GM19324 (cell line): ENCODE measurements around the gene CYYR1.

Experiments
- ATAC-seq: cut with Tn5 transposase; IDR thresholded peaks from one replicate; pipeline ENCODE4 v1.9.1; 2021; ENCODE audit warnings: mild to moderate bottlenecking, moderate library complexity; ENCODE audit not compliant: unreplicated experiment, low FRiP score

The CYYR1 gene

DNA sequence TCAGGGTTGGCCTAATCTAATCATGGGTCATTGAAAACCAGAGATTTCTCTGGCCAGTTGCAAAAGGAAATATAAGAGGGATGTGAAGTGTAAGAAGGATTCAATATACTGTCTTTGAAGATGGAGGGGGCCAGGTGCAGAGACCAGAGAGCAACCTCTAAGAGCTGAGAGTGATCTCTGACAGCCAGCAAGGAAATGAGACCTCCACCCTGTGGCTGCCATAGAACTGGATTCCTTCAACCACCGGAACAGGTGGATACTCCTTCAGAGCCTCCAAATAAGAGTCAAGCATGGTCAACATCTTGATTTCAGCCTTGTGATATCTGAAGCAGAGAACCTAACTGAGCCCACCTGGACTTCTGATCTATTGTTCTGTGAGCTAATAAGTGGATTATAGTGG, 128.4 kb downstream of the CYYR1 start:
- ATAC-seq: no peak

DNA sequence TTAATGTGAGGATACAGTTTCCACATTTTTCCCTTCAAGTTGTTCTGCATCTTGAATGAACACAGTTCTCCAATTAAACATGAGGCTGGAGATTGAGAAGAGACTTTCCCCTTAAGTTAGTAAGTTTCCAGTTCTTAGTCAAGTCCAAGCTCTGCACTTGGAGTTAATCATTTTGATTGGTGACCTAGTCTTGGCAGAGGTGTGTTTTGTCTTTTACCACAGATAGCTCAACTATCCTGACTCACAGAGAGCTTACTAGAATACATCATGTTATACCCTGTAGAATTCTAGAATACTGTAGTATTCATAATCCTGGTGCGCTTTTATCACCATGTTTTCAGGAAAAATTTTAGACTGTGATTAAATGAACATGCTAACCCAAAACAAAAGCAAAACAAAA, 129.2 kb downstream of the CYYR1 start:
- no peak for ATAC-seq

DNA sequence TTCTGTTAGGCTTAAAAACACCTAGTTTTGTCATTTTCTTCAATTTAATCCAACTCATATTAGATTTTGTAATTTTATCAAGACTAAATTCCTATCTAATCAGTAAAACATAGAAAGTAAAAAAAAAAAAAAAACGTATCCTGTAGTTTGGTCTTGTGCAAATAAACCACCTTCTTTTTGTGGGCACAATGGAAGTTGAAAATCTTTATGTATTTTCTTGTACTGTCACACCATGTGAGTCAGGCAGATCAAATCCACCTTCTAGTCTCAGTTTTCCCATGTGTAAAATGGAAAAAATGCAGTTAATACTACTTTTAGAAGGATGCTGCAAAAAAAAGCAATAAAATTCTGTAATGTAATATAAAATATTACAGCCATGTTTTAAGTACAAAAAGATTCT, 129.8 kb downstream of the CYYR1 start:
- ATAC-seq: no peak

DNA sequence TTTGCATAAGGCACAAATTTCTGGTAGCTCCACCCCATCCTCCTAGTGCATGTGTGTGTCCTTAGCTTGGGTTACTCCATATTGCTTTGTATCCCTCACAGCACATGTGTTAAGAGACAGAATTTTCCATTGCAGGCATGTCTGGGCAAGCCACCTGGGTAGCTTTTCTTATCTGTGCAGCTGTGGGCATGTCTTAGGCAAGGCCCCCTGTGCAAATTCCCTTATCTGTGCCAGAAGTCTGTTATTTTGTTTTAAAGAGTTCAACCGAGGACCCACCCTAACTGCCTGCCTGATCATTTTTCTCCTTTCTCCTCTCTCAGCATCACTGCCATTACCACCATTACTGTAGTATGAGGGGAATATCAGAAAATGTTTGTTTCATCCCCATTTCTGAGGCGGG, 131.9 kb downstream of the CYYR1 start:
- ATAC-seq: no peak

DNA sequence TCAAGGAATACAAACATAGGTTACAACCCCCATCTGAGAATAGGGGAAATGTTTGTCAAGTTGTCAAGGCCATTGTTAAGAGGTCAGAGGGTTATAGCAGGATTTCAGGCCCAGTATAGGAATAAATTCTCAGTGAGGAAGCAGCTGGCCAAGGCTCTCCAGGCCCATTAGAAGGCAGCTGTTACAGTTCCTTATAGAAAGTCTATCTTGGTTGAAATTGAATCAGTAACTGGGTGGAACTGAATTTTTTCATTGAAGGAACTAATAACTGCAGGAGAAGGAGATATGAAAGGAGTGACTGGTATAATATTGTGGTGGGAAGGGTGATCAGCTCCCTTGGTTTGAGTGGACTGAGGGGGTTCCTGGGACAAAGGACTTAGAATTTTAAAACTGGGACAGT, 134.1 kb downstream of the CYYR1 start:
- ATAC-seq: no peak

DNA sequence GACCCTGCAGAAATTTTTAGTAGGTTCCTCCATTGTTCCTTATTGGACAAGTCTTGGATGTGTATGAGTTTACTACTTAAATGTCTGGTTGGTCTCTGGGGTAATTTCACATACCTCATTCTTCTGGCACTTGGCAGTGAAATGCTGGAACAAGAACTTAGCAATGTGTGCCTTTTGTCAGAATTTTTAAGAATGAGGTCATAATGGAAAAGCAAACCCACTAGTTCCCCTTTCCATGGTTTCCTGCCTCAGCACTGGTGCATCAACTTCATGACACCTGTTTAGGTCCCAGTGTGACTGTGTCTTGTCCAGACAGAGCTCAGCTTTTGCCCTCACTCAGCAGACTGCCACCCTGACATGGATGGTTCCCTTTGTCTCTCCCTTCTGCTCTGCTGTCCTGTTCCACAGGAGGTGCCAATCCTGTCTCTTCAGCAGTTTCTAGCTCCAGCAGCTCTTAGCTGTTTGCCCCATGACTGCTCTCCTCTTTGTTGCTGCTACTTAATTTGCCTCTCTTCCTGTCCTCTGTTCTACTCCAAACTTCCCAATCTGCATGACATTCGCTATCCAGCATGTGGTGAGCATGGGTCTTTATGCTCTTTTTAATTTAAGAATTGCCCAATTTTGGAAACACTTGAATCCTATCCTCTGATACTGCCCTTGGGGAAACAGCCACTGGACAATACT, 135.6 kb downstream of the CYYR1 start:
- ATAC-seq: no peak

DNA sequence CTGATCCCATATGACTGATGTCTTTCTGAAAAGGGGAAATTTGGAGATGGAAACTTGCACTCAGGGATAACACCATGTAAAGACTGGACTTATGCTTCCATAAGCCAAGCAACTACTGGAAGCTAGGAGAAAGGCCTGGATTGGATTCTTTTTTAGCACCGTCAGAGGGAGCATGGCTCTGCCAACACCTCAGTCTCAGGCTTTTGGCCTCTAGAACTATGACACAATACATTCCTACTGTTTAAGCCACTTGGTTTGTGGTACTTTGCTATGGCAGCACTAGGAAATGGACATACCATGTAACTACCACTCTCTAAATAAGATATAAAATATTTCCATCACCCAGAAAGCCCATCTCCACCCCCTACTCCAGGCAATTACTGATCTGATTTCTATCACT, 139.7 kb downstream of the CYYR1 start:
- ATAC-seq: no peak

DNA sequence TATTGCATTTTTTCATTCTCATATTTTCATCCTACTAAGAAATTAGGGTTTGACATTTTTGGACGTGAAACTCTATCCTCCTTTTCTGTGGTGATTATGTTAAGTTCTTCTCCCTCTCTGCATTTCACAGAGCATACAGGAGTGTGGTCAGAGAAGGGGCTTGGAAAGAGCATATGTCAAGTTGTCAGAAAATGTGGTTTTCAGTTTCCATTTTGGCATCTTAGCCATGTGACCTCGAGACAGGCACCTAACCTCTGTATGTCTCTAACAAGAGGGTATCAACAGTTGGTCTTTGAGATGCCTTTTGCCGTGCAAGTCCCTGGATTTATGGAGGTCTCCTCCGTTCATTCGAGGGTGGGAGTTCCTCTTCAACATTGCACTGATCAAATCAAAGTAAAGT, 140.7 kb downstream of the CYYR1 start:
- ATAC-seq: no peak

DNA sequence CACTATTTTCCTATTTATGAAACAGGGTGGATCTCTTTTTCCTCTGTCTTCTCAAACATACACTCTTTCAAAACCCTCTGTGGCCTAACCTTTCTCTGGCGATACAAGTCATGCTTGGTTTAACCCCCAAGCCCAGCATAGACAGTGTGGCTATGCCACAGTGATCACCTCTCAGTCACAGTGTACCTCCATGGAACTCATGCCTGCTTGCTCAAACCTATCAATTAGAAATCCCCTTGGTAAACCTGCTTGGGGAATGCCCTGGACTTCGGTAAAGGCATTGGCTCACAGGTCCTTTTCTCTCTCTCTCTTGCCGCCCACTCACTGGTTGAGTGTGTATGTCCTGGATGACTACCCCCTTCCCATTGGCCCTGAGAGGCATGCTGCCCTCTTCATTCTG, 147.5 kb downstream of the CYYR1 start:
- ATAC-seq: no peak

DNA sequence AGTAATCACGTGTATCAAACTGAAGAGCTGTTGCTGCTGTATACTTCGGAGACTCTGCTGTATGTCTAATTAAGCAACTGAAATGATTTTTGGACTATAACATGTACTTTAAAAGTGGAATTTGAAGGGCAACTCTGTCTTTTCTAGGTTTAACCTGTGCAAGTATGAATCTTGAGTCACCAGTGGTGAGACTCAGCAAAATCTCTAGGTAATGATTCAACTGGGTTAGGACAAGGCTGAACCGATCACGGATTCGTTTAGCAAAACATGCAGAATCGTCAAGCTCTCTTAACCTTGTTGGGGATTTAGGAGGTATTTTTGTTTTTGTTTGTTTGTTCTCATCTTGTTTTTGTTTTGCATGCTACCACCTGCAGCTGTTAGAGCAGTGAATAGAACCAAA, 149.6 kb downstream of the CYYR1 start:
- ATAC-seq: no peak

DNA sequence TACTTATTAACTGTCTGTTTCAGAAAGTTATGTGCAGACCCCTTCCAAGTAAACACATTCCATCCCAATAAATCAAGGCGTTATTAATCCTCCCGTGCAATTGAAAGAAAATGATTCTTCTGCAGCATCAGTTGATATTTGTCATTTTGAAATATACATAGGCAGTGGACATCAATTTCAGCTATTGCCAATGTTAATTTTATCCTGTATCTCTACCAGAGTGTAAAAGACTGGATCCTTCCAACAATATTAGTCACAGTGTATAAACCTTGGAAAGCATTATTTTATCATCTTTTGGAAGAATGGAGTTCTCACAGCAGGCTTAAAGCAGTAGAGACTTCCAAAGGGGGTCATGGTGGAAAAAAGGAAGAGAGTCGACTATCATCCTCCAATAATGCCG, 150.4 kb downstream of the CYYR1 start:
- no peak for ATAC-seq

DNA sequence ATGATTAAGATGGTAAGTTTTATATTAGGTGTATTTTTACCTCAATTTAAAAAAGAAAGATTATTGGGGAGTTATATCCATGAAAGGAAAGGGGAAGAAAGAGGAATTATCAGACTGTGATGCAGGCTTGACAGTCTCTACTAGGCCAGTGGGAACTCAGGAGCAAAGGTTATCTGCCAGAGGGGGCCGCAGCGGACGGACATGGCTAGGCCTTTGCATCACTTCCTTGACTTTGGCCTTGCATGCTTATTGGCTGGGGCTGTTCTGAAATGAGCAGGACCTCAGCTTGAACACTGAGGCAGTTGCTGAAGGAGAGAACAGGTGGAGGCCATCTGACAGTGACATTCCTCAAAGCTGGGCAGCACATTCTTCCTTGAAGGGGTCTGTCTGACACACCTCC, 150.9 kb downstream of the CYYR1 start:
- ATAC-seq: no peak

DNA sequence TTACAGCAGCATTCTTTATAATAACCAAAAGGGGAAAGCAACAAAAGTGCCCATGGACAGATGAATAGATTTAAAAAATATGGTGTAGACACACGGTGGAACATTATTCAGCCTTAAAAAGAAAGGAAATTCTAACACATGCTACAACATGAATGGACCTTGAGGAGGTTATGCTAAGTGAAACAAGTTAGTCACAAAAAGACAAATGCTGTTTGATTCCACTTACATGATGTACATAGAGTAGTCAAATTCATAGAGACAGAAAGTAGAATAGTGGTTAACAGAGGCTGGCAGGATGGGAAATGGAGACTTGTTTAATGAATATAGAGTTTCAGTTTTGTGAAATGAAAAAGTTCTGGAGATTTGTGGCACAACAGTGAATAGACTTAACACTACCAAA, 151.4 kb downstream of the CYYR1 start:
- ATAC-seq: no peak
